Hepatocyte (in vitro differentiated cells): ENCODE measurements around the gene TIAM1. TPM values are rescaled to one million over a fixed set of nuclear protein-coding genes. Genes with fewer than 3 reads are reported as not detected.

Experiments used
- DNase-seq: peaks from one replicate; pipeline ENCODE4 v3.0.0-alpha.2; 2016; ENCODE audit warnings: low spot score
- H2AFZ ChIP-seq: fragments of 200-600 bp; sonication (generic); 2 replicates; pipeline ENCODE4 v1.6.0; 2016; ENCODE audit warnings: antibody characterized with exemption, mild to moderate bottlenecking
- H3K27ac ChIP-seq: fragments of 200-600 bp; sonication (generic); 2 replicates; pipeline ENCODE4 v1.5.1; 2016; ENCODE audit warnings: mild to moderate bottlenecking
- H3K27me3 ChIP-seq: fragments of 200-600 bp; sonication (generic); 2 replicates; pipeline ENCODE4 v1.6.1; 2016
- H3K36me3 ChIP-seq: fragments of 200-600 bp; sonication (generic); replicated peaks from 2 replicates; pipeline ENCODE4 v1.5.1; 2016; ENCODE audit warnings: low read depth; ENCODE audit not compliant: insufficient read depth
- H3K4me1 ChIP-seq: fragments of 200-600 bp; sonication (generic); 2 replicates; pipeline ENCODE4 v1.5.1; 2016; ENCODE audit warnings: mild to moderate bottlenecking, moderate library complexity; ENCODE audit not compliant: insufficient read depth
- H3K4me2 ChIP-seq: fragments of 200-600 bp; sonication (generic); 2 replicates; pipeline ENCODE4 v1.6.0; 2016
- H3K4me3 ChIP-seq: fragments of 200-600 bp; sonication (generic); 2 replicates; pipeline ENCODE4 v1.5.1; 2016; ENCODE audit warnings: mild to moderate bottlenecking
- H3K79me2 ChIP-seq: fragments of 200-600 bp; sonication (generic); 2 replicates; pipeline ENCODE4 v1.6.0; 2017; ENCODE audit warnings: mild to moderate bottlenecking
- H3K9me2 ChIP-seq: fragments of 200-600 bp; sonication (generic); replicated peaks from 2 replicates; pipeline ENCODE4 v1.6.0; 2017; ENCODE audit warnings: mild to moderate bottlenecking; ENCODE audit not compliant: insufficient read depth
- H3K9me3 ChIP-seq: fragments of 200-600 bp; sonication (generic); 2 replicates; pipeline ENCODE4 v1.5.1; 2016; ENCODE audit warnings: low read depth, mild to moderate bottlenecking
- H4K20me1 ChIP-seq: fragments of 200-600 bp; sonication (generic); 2 replicates; pipeline ENCODE4 v1.6.0; 2016; ENCODE audit warnings: mild to moderate bottlenecking; ENCODE audit not compliant: insufficient read depth, poor library complexity, severe bottlenecking
- CTCF ChIP-seq: fragments of 200-600 bp; sonication (generic); IDR thresholded peaks from 2 replicates; pipeline ENCODE4 v1.5.1; 2016; ENCODE audit warnings: antibody characterized with exemption, mild to moderate bottlenecking; ENCODE audit not compliant: poor library complexity
- EZH2 ChIP-seq: fragments of 200-600 bp; sonication (generic); IDR thresholded peaks from 2 replicates; pipeline ENCODE4 v1.6.1; 2016; ENCODE audit warnings: antibody characterized with exemption, mild to moderate bottlenecking, borderline replicate concordance
- EZH2phosphoT487 ChIP-seq: fragments of 200-600 bp; sonication (generic); IDR thresholded peaks from one replicate; pipeline ENCODE4 v1.6.1; 2018; ENCODE audit warnings: antibody characterized with exemption, mild to moderate bottlenecking, low read depth, moderate library complexity; ENCODE audit not compliant: unreplicated experiment, severe bottlenecking
- WGBS: methylation state at CpG from one replicate; pipeline ENCODE4 v1.1.6; 2016; ENCODE audit warnings: low lambda C conversion rate; ENCODE audit errors: missing lambda C conversion rate; 5-methylcytosine and 5-hydroxymethylcytosine counted together
- polyA plus RNA-seq: library from polyadenylated mRNA; unstranded; fragments of >200 nt; fragmentation: Nextera tagmentation; extraction: Ambion mirVana; gene quantifications from 2 replicates; pipeline ENCODE4 v1.2.1, GENCODE V29; 2016
- total RNA-seq: library from RNA; depleted of rRNA; stranded (reverse); fragments of >200 nt; gene quantifications from 2 replicates; pipeline ENCODE4 v1.2.3, GENCODE V29; 2014

Gene TIAM1
- total and polyA plus RNA-seq, 2 experiments from 2014 or later: 8.8 TPM

- DNase-seq: peak; percentile 40
- peaks cover 3% of the 10 kb centered on the region for H3K4me1 ChIP-seq
- H3K9me3 ChIP-seq: no peaks in the 10 kb centered on the region
- H3K4me3 ChIP-seq: no peak overlapping the region
- no peaks in the 10 kb centered on the region for H4K20me1 ChIP-seq
- TF ChIP-seq EZH2 (no peak), CTCF (no peak), EZH2phosphoT487 (no peak)
- no peaks in the 10 kb centered on the region for H3K27me3 ChIP-seq
- H3K27ac ChIP-seq: no peak overlapping the region
- no peaks in the 10 kb centered on the region for H3K79me2 ChIP-seq
- H3K9me2 ChIP-seq: no peaks in the 10 kb centered on the region
- no peaks in the 10 kb centered on the region for H3K36me3 ChIP-seq
- no peak overlapping the region for H2AFZ ChIP-seq
- H3K4me2 ChIP-seq: no peak overlapping the region
These were observed 50.1 kb downstream of the TIAM1 start for GRCh38 chr21:31293986-31294385.

GRCh38 chr21:31290765-31291164, 53.3 kb downstream of the TIAM1 start:
- Histone ChIP-seq H3K4me3 (no peak overlapping the region), H3K27ac (no peak overlapping the region), H3K27me3 (no peaks in the 10 kb centered on the region), H3K36me3 (no peaks in the 10 kb centered on the region), H3K4me2 (no peak overlapping the region), H3K9me2 (no peaks in the 10 kb centered on the region), H3K9me3 (no peaks in the 10 kb centered on the region), H3K4me1 (no peaks in the 10 kb centered on the region), H2AFZ (no peak overlapping the region), H3K79me2 (no peaks in the 10 kb centered on the region), H4K20me1 (no peaks in the 10 kb centered on the region)
- WGBS: 97% methylated on average over 5 of the region's 5 CpGs
- TF ChIP-seq EZH2: no peak
- no peak for TF ChIP-seq EZH2phosphoT487
- TF ChIP-seq CTCF: no peak
- DNase-seq: no peak

- H3K9me3 ChIP-seq: no peaks in the 10 kb centered on the region
- H3K9me2 ChIP-seq: no peaks in the 10 kb centered on the region
- no peak for DNase-seq
- H3K27me3 ChIP-seq: no peaks in the 10 kb centered on the region
- no peak overlapping the region for H3K27ac ChIP-seq
- H3K4me2 ChIP-seq: no peak overlapping the region
- H4K20me1 ChIP-seq: no peaks in the 10 kb centered on the region
- H3K4me1 ChIP-seq: no peaks in the 10 kb centered on the region
- 87% methylated on average over 4 of the region's 4 CpGs for WGBS
- H3K4me3 ChIP-seq: no peak overlapping the region
- no peaks in the 10 kb centered on the region for H3K79me2 ChIP-seq
- TF ChIP-seq EZH2: no peak
- no peak for TF ChIP-seq CTCF
- no peak for TF ChIP-seq EZH2phosphoT487
- H2AFZ ChIP-seq: no peak overlapping the region
- H3K36me3 ChIP-seq: no peaks in the 10 kb centered on the region
These were observed 54.4 kb downstream of the TIAM1 start for GRCh38 chr21:31289702-31290101.

GRCh38 chr21:31288191-31288590, 55.9 kb downstream of the TIAM1 start:
- H2AFZ ChIP-seq: no peak overlapping the region
- no peak overlapping the region for H3K4me2 ChIP-seq
- no peaks in the 10 kb centered on the region for H4K20me1 ChIP-seq
- no peaks in the 10 kb centered on the region for H3K79me2 ChIP-seq
- DNase-seq: no peak
- H3K4me1 ChIP-seq: no peaks in the 10 kb centered on the region
- TF ChIP-seq EZH2phosphoT487 (no peak), EZH2 (no peak), CTCF (no peak)
- no peaks in the 10 kb centered on the region for H3K9me3 ChIP-seq
- 95% methylated on average over 3 of the region's 3 CpGs for WGBS
- no peaks in the 10 kb centered on the region for H3K27me3 ChIP-seq
- no peaks in the 10 kb centered on the region for H3K36me3 ChIP-seq
- H3K9me2 ChIP-seq: no peaks in the 10 kb centered on the region
- no peak overlapping the region for H3K27ac ChIP-seq
- no peak overlapping the region for H3K4me3 ChIP-seq
